Smooth muscle cell (in vitro differentiated cells): ENCODE data around the gene PPAN. TPM values are rescaled to one million over a fixed set of nuclear protein-coding genes. Genes with fewer than 3 reads are reported as not detected.

Experiments used
- DNase-seq: peaks from one replicate; lab custom pipeline; 2025; ENCODE audit not compliant: unreplicated experiment; lab: John Stamatoyannopoulos, UW
- H2AFZ ChIP-seq: fragments of 200-600 bp; sonication (generic); 2 replicates; pipeline ENCODE4 v1.6.0; 2016; ENCODE audit warnings: antibody characterized with exemption, low read depth, mild to moderate bottlenecking
- H3F3A ChIP-seq: fragments of 200-600 bp; sonication (generic); 2 replicates; pipeline ENCODE4 v1.6.0; 2017; ENCODE audit warnings: antibody characterized with exemption, low read depth
- H3K27ac ChIP-seq: fragments of 200-600 bp; sonication (generic); 2 replicates; pipeline ENCODE4 v1.5.1; 2016; ENCODE audit warnings: low read depth, mild to moderate bottlenecking
- H3K27me3 ChIP-seq: fragments of 200-600 bp; sonication (generic); 2 replicates; pipeline ENCODE4 v1.6.1; 2016; ENCODE audit warnings: low read depth, mild to moderate bottlenecking
- H3K36me3 ChIP-seq: fragments of 200-600 bp; sonication (generic); 2 replicates; pipeline ENCODE4 v1.5.1; 2016; ENCODE audit warnings: low read depth
- H3K4me1 ChIP-seq: fragments of 200-600 bp; sonication (generic); 2 replicates; pipeline ENCODE4 v1.5.1; 2016; ENCODE audit warnings: low read depth
- H3K4me2 ChIP-seq: fragments of 200-600 bp; sonication (generic); 2 replicates; pipeline ENCODE4 v1.6.0; 2016; ENCODE audit warnings: mild to moderate bottlenecking
- H3K4me3 ChIP-seq: fragments of 200-600 bp; sonication (generic); 2 replicates; pipeline ENCODE4 v1.5.1; 2016; ENCODE audit warnings: mild to moderate bottlenecking
- H3K79me2 ChIP-seq: fragments of 200-600 bp; sonication (generic); 2 replicates; pipeline ENCODE4 v1.6.0; 2016; ENCODE audit warnings: low read depth, mild to moderate bottlenecking
- H3K9ac ChIP-seq: fragments of 200-600 bp; sonication (generic); 2 replicates; pipeline ENCODE4 v1.6.0; 2016; ENCODE audit warnings: low read depth
- H3K9me3 ChIP-seq: fragments of 200-600 bp; sonication (generic); replicated peaks from 2 replicates; pipeline ENCODE4 v1.5.1; 2016; ENCODE audit warnings: low read depth
- H4K20me1 ChIP-seq: fragments of 200-600 bp; sonication (generic); 2 replicates; pipeline ENCODE4 v1.6.0; 2016; ENCODE audit warnings: low read depth
- WGBS: methylation state at CpG from one replicate; pipeline ENCODE4 v1.1.7; 2016; ENCODE audit warnings: low lambda C conversion rate; 5-methylcytosine and 5-hydroxymethylcytosine counted together
- polyA plus RNA-seq: library from polyadenylated mRNA; unstranded; fragments of >200 nt; fragmentation: Nextera tagmentation; extraction: Ambion mirVana; gene quantifications from 2 replicates; pipeline ENCODE4 v1.2.1, GENCODE V29; 2016
- total RNA-seq: library from RNA; depleted of rRNA; stranded (reverse); fragments of >200 nt; gene quantifications from 2 replicates; pipeline ENCODE4 v1.2.3, GENCODE V29; 2014
- TF ChIP-seq, protein P1 (sequence below): fragments of 200-600 bp; sonication (generic); IDR thresholded peaks from 2 replicates; pipeline ENCODE4 v1.5.1; 2017; ENCODE audit warnings: borderline replicate concordance, mild to moderate bottlenecking, antibody characterized with exemption; ENCODE audit not compliant: insufficient read depth, poor library complexity, severe bottlenecking

The PPAN gene
- total and polyA plus RNA-seq, 2 experiments from 2014 or later, result 11.1 to 22.6 TPM

DNA sequence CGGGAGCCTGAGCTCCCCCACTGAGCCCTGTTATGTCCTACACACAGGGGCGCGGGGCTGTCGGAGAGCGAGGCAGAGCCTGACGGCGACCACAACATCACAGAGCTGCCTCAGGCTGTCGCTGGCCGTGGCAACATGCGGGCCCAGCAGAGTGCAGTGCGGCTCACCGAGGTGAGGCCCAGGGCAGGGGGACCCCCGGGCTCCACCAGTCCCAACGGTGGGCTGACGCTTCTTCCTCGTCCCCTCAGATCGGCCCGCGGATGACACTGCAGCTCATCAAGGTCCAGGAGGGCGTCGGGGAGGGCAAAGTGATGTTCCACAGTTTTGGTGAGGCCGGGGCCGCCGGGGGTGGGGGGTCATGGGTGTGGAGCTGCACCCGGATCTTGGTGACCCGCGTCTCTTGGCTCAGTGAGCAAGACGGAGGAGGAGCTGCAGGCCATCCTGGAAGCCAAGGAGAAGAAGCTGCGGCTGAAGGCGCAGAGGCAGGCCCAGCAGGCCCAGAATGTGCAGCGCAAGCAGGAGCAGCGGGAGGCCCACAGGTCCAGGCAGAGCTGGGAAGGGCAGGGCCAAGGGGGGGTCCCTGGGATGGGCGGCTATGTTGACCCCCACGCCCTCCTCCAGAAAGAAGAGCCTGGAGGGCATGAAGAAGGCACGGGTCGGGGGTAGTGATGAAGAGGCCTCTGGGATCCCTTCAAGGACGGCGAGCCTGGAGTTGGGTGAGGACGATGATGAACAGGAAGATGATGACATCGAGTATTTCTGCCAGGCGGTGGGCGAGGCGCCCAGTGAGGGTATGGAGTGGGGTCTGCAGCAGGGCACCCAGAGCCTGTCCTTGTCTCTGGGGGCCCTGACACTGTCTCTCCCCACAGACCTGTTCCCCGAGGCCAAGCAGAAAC, 4.2 kb downstream of the PPAN start:
- peaks cover 10% of the 10 kb centered on the region for H3K4me1 ChIP-seq
- WGBS, result 97% methylated on average over 44 of the region's 44 CpGs
- DNase-seq, result no peak
- no peak overlapping the region for H3K27ac ChIP-seq
- no peaks in the 10 kb centered on the region for H3K27me3 ChIP-seq
- H4K20me1 ChIP-seq, result peaks cover 3% of the 10 kb centered on the region
- H3K4me3 ChIP-seq, result no peak overlapping the region
- H3K79me2 ChIP-seq, result peaks cover 22% of the 10 kb centered on the region
- no peak overlapping the region for H3K9ac ChIP-seq
- H3K4me2 ChIP-seq, result no peak overlapping the region
- H2AFZ ChIP-seq, result no peak overlapping the region
- H3K9me3 ChIP-seq, result no peaks in the 10 kb centered on the region
- peaks cover 6% of the 10 kb centered on the region for H3F3A ChIP-seq
- H3K36me3 ChIP-seq, result no peaks in the 10 kb centered on the region
- TF ChIP-seq, protein P1, sequence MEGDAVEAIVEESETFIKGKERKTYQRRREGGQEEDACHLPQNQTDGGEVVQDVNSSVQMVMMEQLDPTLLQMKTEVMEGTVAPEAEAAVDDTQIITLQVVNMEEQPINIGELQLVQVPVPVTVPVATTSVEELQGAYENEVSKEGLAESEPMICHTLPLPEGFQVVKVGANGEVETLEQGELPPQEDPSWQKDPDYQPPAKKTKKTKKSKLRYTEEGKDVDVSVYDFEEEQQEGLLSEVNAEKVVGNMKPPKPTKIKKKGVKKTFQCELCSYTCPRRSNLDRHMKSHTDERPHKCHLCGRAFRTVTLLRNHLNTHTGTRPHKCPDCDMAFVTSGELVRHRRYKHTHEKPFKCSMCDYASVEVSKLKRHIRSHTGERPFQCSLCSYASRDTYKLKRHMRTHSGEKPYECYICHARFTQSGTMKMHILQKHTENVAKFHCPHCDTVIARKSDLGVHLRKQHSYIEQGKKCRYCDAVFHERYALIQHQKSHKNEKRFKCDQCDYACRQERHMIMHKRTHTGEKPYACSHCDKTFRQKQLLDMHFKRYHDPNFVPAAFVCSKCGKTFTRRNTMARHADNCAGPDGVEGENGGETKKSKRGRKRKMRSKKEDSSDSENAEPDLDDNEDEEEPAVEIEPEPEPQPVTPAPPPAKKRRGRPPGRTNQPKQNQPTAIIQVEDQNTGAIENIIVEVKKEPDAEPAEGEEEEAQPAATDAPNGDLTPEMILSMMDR, result no peak

DNA sequence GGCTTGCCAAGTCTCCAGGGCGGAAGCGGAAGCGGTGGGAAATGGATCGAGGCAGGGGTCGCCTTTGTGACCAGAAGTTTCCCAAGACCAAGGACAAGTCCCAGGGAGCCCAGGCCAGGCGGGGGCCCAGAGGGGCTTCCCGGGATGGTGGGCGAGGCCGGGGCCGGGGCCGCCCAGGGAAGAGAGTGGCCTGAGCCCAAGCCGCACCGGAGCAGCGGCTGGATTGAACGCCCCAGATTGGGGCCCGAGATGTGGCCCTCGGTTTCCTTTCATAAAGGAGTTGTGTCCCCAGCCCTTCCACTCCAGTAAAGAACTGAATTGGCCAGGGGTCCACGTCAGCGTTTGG, 4.8 kb downstream of the PPAN start:
- peaks cover 3% of the 10 kb centered on the region for H4K20me1 ChIP-seq
- no peak overlapping the region for H3K4me3 ChIP-seq
- H3K4me2 ChIP-seq, result no peak overlapping the region
- H3K79me2 ChIP-seq, result peaks cover 22% of the 10 kb centered on the region
- no peak for DNase-seq
- H3K27me3 ChIP-seq, result no peaks in the 10 kb centered on the region
- H3K4me1 ChIP-seq, result peaks cover 10% of the 10 kb centered on the region
- H3K27ac ChIP-seq, result no peak overlapping the region
- H2AFZ ChIP-seq, result no peak overlapping the region
- H3F3A ChIP-seq, result peaks cover 6% of the 10 kb centered on the region
- 97% methylated on average over 19 of the region's 19 CpGs for WGBS
- TF ChIP-seq, protein P1, result no peak
- H3K9ac ChIP-seq, result no peak overlapping the region
- H3K36me3 ChIP-seq, result no peaks in the 10 kb centered on the region
- no peaks in the 10 kb centered on the region for H3K9me3 ChIP-seq

DNA sequence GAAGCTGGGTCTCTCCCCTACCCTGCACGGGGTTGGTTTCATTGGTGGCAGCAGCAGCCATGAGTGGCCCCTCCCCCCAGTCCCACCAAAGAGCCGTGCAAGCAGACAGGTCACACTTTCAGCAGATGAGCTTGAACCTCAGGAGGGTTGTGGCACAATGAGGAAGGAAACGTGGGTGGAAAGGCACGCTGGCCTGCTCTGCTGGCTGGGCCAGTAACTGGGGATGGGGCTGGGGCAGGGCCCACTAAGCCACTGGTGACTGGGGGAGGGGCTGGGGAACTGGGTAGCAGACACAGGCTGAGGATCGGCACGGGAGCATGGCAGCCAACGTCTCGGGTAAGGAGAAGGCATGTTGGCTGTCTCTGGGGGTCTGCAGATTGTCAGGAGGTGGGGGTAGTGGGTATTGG, 5.2 kb downstream of the PPAN start, which contains the start of gene P2RY11:
Gene P2RY11 (plus strand): TSS at position 289 of the 407 bp plus-strand sequence. CDS start 29 bp downstream, at position 318.
- H3K9ac ChIP-seq, result no peak within 1 kb of the TSS

More for the DNA sequence above, 5.2 kb downstream of the PPAN start, which contains the start of gene P2RY11:
- WGBS, result 80% methylated on average over 8 of the region's 8 CpGs
- H3K4me3 ChIP-seq, result no peak within 1 kb of the TSS
- H3F3A ChIP-seq, result peaks cover 6% of the 10 kb centered on the region
- no peaks in the 10 kb centered on the region for H3K36me3 ChIP-seq
- no peak for DNase-seq
- no peaks in the 10 kb centered on the region for H3K9me3 ChIP-seq
- H3K79me2 ChIP-seq, result peaks cover 19% of the 10 kb centered on the region
- TF ChIP-seq, protein P1, result no peak
- no peak within 1 kb of the TSS for H2AFZ ChIP-seq
- peaks cover 10% of the 10 kb centered on the region for H3K4me1 ChIP-seq
- no peak within 1 kb of the TSS for H3K4me2 ChIP-seq
- H3K27me3 ChIP-seq, result no peaks in the 10 kb centered on the region
- H3K27ac ChIP-seq, result peak within 1 kb of the TSS; percentile 31
- H4K20me1 ChIP-seq, result peaks cover 3% of the 10 kb centered on the region
